Neural progenitor cell (in vitro differentiated cells): ENCODE results near the gene ANK3. TPM values are rescaled to one million over a fixed set of nuclear protein-coding genes. Genes with fewer than 3 reads are reported as not detected.

Source experiments
- DNase-seq: peaks from one replicate; pipeline ENCODE4 v3.0.0-alpha.2; 2016; ENCODE audit warnings: low spot score
- H2AFZ ChIP-seq: fragments of 200-600 bp; sonication (generic); replicated peaks from 2 replicates; pipeline ENCODE4 v1.6.1; 2016; ENCODE audit warnings: antibody characterized with exemption
- H3F3A ChIP-seq: fragments of 200-600 bp; sonication (generic); 2 replicates; pipeline ENCODE4 v1.6.1; 2016; ENCODE audit warnings: antibody characterized with exemption, low read depth
- H3K27ac ChIP-seq: fragments of 200-600 bp; sonication (generic); 2 replicates; pipeline ENCODE4 v1.5.1; 2016; ENCODE audit warnings: mild to moderate bottlenecking
- H3K27me3 ChIP-seq: fragments of 200-600 bp; sonication (generic); 2 replicates; pipeline ENCODE4 v1.6.1; 2016; ENCODE audit warnings: mild to moderate bottlenecking, moderate library complexity
- H3K36me3 ChIP-seq: fragments of 200-600 bp; sonication (generic); 2 replicates; pipeline ENCODE4 v1.5.1; 2016
- H3K4me1 ChIP-seq: fragments of 200-600 bp; sonication (generic); 2 replicates; pipeline ENCODE4 v1.6.1; 2016; ENCODE audit warnings: mixed run types
- H3K4me2 ChIP-seq: fragments of 200-600 bp; sonication (generic); 2 replicates; pipeline ENCODE4 v1.6.1; 2016
- H3K4me3 ChIP-seq: fragments of 200-600 bp; sonication (generic); 2 replicates; pipeline ENCODE4 v1.5.1; 2016
- H3K79me2 ChIP-seq: fragments of 200-600 bp; sonication (generic); 2 replicates; pipeline ENCODE4 v1.6.1; 2016; ENCODE audit warnings: low read depth
- H3K9ac ChIP-seq: fragments of 200-600 bp; sonication (generic); 2 replicates; pipeline ENCODE4 v1.6.1; 2016
- H3K9me3 ChIP-seq: fragments of 200-600 bp; sonication (generic); 2 replicates; pipeline ENCODE4 v1.5.1; 2016; ENCODE audit warnings: low read depth
- H4K20me1 ChIP-seq: fragments of 200-600 bp; sonication (generic); 2 replicates; pipeline ENCODE4 v1.6.1; 2016; ENCODE audit warnings: low read depth
- H3K27ac Mint-ChIP-seq: 3 replicates; pipeline ENCODE4 v1.8.0; 2021; ENCODE audit warnings: mixed read lengths
- H3K27me3 Mint-ChIP-seq: 2 replicates; pipeline ENCODE4 v1.8.0; 2022; ENCODE audit warnings: low read depth, mild to moderate bottlenecking, inconsistent platforms, moderate library complexity, mixed read lengths; ENCODE audit not compliant: insufficient read depth
- H3K36me3 Mint-ChIP-seq: 3 replicates; pipeline ENCODE4 v1.8.0; 2021; ENCODE audit warnings: mixed read lengths
- H3K4me1 Mint-ChIP-seq: 3 replicates; pipeline ENCODE4 v1.8.0; 2021; ENCODE audit warnings: mixed read lengths
- H3K4me3 Mint-ChIP-seq: 3 replicates; pipeline ENCODE4 v1.8.0; 2021; ENCODE audit warnings: mild to moderate bottlenecking, moderate library complexity, mixed read lengths
- H3K9me3 Mint-ChIP-seq: 3 replicates; pipeline ENCODE4 v1.8.0; 2020; ENCODE audit warnings: mixed read lengths
- CTCF ChIP-seq: fragments of 200-600 bp; sonication (generic); IDR thresholded peaks from 2 replicates; pipeline ENCODE4 v1.5.1; 2017; ENCODE audit warnings: antibody characterized with exemption, mild to moderate bottlenecking
- EZH2 ChIP-seq: fragments of 200-600 bp; sonication (generic); IDR thresholded peaks from 2 replicates; pipeline ENCODE4 v1.6.1; 2017; ENCODE audit warnings: antibody characterized with exemption, mild to moderate bottlenecking, moderate library complexity
- EZH2phosphoT487 ChIP-seq: fragments of 200-600 bp; sonication (generic); IDR thresholded peaks from 2 replicates; pipeline ENCODE4 v1.6.1; 2017; ENCODE audit warnings: antibody characterized with exemption
- total RNA-seq: library from RNA; depleted of rRNA; stranded (reverse); fragments of >200 nt; gene quantifications from 2 replicates; pipeline ENCODE4 v1.2.3, GENCODE V29; 2015; ENCODE audit warnings: low replicate concordance

Gene ANK3
- total RNA-seq, 1 donor from 2014 or later, result 54.1 TPM

GRCh38 chr10:60082341-60082740, 307.3 kb downstream of the ANK3 start:
- no peak overlapping the region for H3K4me2 ChIP-seq
- H3F3A ChIP-seq, result no peaks in the 10 kb centered on the region
- DNase-seq, result no peak
- no peak overlapping the region for H2AFZ ChIP-seq
- H3K9me3 Mint-ChIP-seq, result no peaks in the 10 kb centered on the region
- H3K27me3 Mint-ChIP-seq, result no peaks in the 10 kb centered on the region
- no peaks in the 10 kb centered on the region for H3K4me1 Mint-ChIP-seq
- H3K4me3 ChIP-seq, result no peak overlapping the region
- no peaks in the 10 kb centered on the region for H3K79me2 ChIP-seq
- H3K27me3 ChIP-seq, result no peaks in the 10 kb centered on the region
- H3K9ac ChIP-seq, result no peak overlapping the region
- no peak overlapping the region for H3K4me3 Mint-ChIP-seq
- no peak overlapping the region for H3K27ac Mint-ChIP-seq
- H3K36me3 ChIP-seq, result no peaks in the 10 kb centered on the region
- no peaks in the 10 kb centered on the region for H3K9me3 ChIP-seq
- TF ChIP-seq EZH2 (no peak), EZH2phosphoT487 (no peak), CTCF (no peak)
- no peak overlapping the region for H3K27ac ChIP-seq
- peaks cover 24% of the 10 kb centered on the region for H3K36me3 Mint-ChIP-seq
- H4K20me1 ChIP-seq, result no peaks in the 10 kb centered on the region
- peaks cover 11% of the 10 kb centered on the region for H3K4me1 ChIP-seq

GRCh38 chr10:60073781-60074656, 315.7 kb downstream of the ANK3 start:
- Mint-ChIP-seq H3K4me3 (no peak overlapping the region), H3K9me3 (no peaks in the 10 kb centered on the region), H3K4me1 (no peaks in the 10 kb centered on the region), H3K36me3 (peaks cover 33% of the 10 kb centered on the region), H3K27ac (no peak overlapping the region), H3K27me3 (peaks cover 3% of the 10 kb centered on the region)
- Histone ChIP-seq H3K79me2 (no peaks in the 10 kb centered on the region), H3K36me3 (no peaks in the 10 kb centered on the region), H2AFZ (no peak overlapping the region), H3K27ac (no peak overlapping the region), H3F3A (no peaks in the 10 kb centered on the region), H3K9ac (no peak overlapping the region), H3K4me2 (no peak overlapping the region), H3K9me3 (no peaks in the 10 kb centered on the region), H3K27me3 (no peaks in the 10 kb centered on the region), H3K4me3 (no peak overlapping the region), H4K20me1 (no peaks in the 10 kb centered on the region), H3K4me1 (no peaks in the 10 kb centered on the region)
- no peak for DNase-seq
- TF ChIP-seq CTCF (no peak), EZH2phosphoT487 (no peak), EZH2 (no peak)

GRCh38 chr10:60073397-60073780, 316.3 kb downstream of the ANK3 start:
- DNase-seq, result no peak
- no peaks in the 10 kb centered on the region for H3K36me3 ChIP-seq
- TF ChIP-seq CTCF (no peak), EZH2phosphoT487 (no peak), EZH2 (no peak)
- no peak overlapping the region for H3K9ac ChIP-seq
- no peaks in the 10 kb centered on the region for H3K9me3 ChIP-seq
- no peaks in the 10 kb centered on the region for H3K4me1 ChIP-seq
- H3K4me3 ChIP-seq, result no peak overlapping the region
- Mint-ChIP-seq H3K27me3 (peaks cover 3% of the 10 kb centered on the region), H3K27ac (no peak overlapping the region), H3K4me1 (no peaks in the 10 kb centered on the region), H3K4me3 (no peak overlapping the region), H3K9me3 (no peaks in the 10 kb centered on the region), H3K36me3 (peaks cover 35% of the 10 kb centered on the region)
- H3F3A ChIP-seq, result no peaks in the 10 kb centered on the region
- no peaks in the 10 kb centered on the region for H4K20me1 ChIP-seq
- H2AFZ ChIP-seq, result no peak overlapping the region
- no peak overlapping the region for H3K27ac ChIP-seq
- H3K4me2 ChIP-seq, result no peak overlapping the region
- H3K79me2 ChIP-seq, result no peaks in the 10 kb centered on the region
- no peaks in the 10 kb centered on the region for H3K27me3 ChIP-seq
